ENCODE measurements around the gene SERPINB5.

DNA sequence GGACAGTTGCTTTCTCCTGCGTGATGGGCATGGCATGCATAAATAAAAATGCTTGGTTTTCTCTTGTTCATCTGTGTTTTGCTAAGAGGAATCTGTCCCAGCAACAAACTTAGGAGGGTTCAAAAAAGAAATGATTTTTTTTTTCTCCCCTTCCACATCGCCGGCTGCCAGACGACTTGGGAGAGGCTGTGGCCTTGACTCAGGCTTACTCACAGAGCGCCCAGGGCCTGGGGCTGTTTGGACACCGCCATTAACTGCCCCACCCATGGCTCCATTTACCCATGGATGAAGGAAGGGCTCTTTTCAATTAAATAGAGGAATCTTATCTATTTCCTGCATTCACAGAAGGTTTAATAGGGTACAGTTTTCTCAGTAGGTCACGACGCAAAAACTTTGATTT lies 22.3 kb upstream of the SERPINB5 start:
- TF ChIP-seq, protein P1, sequence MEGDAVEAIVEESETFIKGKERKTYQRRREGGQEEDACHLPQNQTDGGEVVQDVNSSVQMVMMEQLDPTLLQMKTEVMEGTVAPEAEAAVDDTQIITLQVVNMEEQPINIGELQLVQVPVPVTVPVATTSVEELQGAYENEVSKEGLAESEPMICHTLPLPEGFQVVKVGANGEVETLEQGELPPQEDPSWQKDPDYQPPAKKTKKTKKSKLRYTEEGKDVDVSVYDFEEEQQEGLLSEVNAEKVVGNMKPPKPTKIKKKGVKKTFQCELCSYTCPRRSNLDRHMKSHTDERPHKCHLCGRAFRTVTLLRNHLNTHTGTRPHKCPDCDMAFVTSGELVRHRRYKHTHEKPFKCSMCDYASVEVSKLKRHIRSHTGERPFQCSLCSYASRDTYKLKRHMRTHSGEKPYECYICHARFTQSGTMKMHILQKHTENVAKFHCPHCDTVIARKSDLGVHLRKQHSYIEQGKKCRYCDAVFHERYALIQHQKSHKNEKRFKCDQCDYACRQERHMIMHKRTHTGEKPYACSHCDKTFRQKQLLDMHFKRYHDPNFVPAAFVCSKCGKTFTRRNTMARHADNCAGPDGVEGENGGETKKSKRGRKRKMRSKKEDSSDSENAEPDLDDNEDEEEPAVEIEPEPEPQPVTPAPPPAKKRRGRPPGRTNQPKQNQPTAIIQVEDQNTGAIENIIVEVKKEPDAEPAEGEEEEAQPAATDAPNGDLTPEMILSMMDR (IDR thresholded peaks at IDR 0.05) = no peak
- TF ChIP-seq POLR2AphosphoS5 (IDR thresholded peaks at IDR 0.05; ENCODE audit: low read depth, low read length) (no peak), TCF7L2 (IDR thresholded peaks at IDR 0.05; ENCODE audit: low read depth, low read length) (no peak)
